ENCODE measurements around the gene IRX2.

The IRX2 gene

GRCh38 chr5:2721385-2722138 is 29.9 kb downstream of the IRX2 start:
- CTCF ChIA-PET, result no interaction called here
- no peak overlapping the region for H3K27ac Mint-ChIP-seq
- H3K4me1 Mint-ChIP-seq, result no peaks in the 10 kb centered on the region
- H3K27me3 Mint-ChIP-seq, result no peaks in the 10 kb centered on the region
- no peaks in the 10 kb centered on the region for H3K36me3 Mint-ChIP-seq
- no peaks in the 10 kb centered on the region for H3K9me3 Mint-ChIP-seq
- DNase-seq, result no peak
- H3K4me3 Mint-ChIP-seq, result no peak overlapping the region

DNA sequence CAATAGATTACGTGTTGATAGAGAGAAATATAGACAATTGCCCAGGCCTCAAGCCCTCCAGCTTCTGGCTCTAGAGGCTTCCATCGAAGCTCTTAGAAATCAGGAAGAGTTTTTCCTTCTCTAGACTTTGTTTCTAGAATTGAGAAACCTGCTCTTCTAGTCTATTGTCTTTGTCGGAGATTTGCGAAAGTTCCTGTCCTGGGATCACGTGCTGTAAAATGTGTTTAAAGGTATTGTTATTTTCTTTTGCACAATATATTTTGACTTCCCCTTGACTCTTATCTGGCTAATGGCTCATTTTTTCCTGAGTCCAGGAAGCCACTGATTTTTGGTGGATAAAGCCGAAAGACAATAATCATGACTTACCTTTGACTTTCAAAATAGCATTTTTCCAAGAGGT is 32.1 kb downstream of the IRX2 start:
- no peaks in the 10 kb centered on the region for H3K27me3 Mint-ChIP-seq
- CTCF ChIA-PET, result no interaction called here

GRCh38 chr5:2718115-2718514 is 33.4 kb downstream of the IRX2 start:
- H3K36me3 Mint-ChIP-seq, result no peaks in the 10 kb centered on the region
- CTCF ChIA-PET, result no interaction called here

More for the DNA sequence above, 32.1 kb downstream of the IRX2 start:
- H3K4me3 Mint-ChIP-seq, result no peak overlapping the region
- DNase-seq, result no peak
- no peaks in the 10 kb centered on the region for H3K36me3 Mint-ChIP-seq
- no peak overlapping the region for H3K27ac Mint-ChIP-seq
- H3K9me3 Mint-ChIP-seq, result no peaks in the 10 kb centered on the region
- H3K4me1 Mint-ChIP-seq, result no peaks in the 10 kb centered on the region

GRCh38 chr5:2715856-2716255 is 35.6 kb downstream of the IRX2 start:
- H3K36me3 Mint-ChIP-seq, result no peaks in the 10 kb centered on the region
- H3K4me3 Mint-ChIP-seq, result no peak overlapping the region
- H3K9me3 Mint-ChIP-seq, result no peaks in the 10 kb centered on the region
- no peaks in the 10 kb centered on the region for H3K4me1 Mint-ChIP-seq
- no peaks in the 10 kb centered on the region for H3K27me3 Mint-ChIP-seq
- DNase-seq, result no peak
- no peak overlapping the region for H3K27ac Mint-ChIP-seq
- CTCF ChIA-PET, result no interaction called here

More at GRCh38 chr5:2718115-2718514, 33.4 kb downstream of the IRX2 start:
- H3K27me3 Mint-ChIP-seq, result no peaks in the 10 kb centered on the region
- H3K27ac Mint-ChIP-seq, result no peak overlapping the region
- no peak overlapping the region for H3K4me3 Mint-ChIP-seq
- H3K9me3 Mint-ChIP-seq, result no peaks in the 10 kb centered on the region
- no peaks in the 10 kb centered on the region for H3K4me1 Mint-ChIP-seq
- no peak for DNase-seq

- Mint-ChIP-seq H3K4me1 (no peaks in the 10 kb centered on the region), H3K4me3 (no peak overlapping the region), H3K9me3 (no peaks in the 10 kb centered on the region), H3K27me3 (no peaks in the 10 kb centered on the region), H3K36me3 (no peaks in the 10 kb centered on the region), H3K27ac (no peak overlapping the region)
- DNase-seq, result no peak
- CTCF ChIA-PET, result no interaction called here
Observed at GRCh38 chr5:2714805-2715204, 36.7 kb downstream of the IRX2 start.

DNA sequence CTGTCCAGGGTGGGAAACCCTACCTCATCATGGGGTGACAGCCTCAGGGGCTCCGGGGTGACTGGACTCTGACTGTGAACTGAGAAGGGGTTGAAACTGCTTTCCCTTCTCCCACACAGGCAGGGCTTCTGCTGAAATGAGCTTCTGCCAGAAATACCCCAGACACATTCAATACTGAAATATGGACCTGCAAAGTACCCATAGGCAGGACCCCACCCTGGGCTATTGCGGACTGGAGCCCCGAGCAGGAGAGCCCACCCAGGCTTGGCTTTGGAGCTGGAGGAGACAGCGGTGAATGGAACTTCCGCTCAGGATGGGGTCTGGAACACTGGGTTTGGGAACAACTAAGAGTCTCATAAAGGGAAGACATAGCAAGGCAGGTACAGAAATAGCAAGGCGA is 37.5 kb downstream of the IRX2 start:
- Mint-ChIP-seq H3K4me1 (no peaks in the 10 kb centered on the region), H3K36me3 (no peaks in the 10 kb centered on the region), H3K4me3 (no peak overlapping the region), H3K9me3 (no peaks in the 10 kb centered on the region), H3K27me3 (no peaks in the 10 kb centered on the region), H3K27ac (no peak overlapping the region)
- no peak for DNase-seq
- CTCF ChIA-PET, result no interaction called here

DNA sequence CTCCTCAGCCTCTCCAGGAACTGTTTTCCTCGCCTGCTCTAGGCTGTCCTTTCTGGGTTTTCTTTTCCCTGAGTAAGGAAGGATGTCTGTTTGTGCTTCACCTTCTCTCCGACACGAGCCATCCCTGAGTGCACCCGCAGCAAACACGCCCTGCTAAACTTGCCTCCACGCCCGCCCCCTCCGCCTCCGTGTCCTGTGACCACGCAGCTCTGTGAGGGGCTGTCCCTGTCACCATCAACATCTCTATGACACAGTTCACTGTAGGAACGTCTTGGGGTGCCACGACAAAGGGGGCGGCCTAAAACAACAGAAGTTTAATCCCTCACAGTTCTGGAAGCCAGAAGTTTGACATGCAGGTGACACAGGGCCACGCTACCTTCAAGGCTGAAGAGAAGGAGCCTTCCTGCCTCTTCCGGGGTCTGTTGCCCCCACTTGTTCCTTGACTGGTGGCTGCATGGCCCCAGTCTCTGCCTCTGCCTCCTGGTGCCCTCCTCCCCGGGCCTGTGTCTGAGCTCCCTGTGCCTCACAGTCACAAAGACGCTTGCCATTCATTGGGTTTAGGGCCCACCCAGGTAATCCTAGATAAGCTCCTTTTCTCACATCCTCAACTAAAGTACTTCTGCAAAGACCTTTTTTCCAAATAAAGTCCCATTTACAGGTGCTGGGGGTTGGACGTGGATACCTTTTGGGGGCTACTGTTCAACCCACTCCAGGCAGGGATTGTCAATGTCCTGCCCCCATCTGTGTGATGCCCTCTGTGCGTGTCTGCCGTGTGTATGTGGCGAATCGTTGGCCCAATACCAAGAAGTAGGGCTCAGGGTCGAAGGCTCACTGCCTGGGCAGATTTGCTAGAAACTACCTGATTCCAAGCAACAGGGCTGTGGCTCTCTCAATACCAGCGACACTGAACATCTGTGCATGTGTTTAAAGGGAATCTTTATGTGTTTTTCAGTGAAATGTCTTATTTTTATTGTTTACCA is 39.7 kb downstream of the IRX2 start:
- Mint-ChIP-seq H3K9me3 (no peaks in the 10 kb centered on the region), H3K36me3 (no peaks in the 10 kb centered on the region)
- CTCF ChIA-PET, result no interaction called here

GRCh38 chr5:2710910-2711309 is 40.6 kb downstream of the IRX2 start:
- H3K27ac Mint-ChIP-seq, result no peak overlapping the region
- H3K27me3 Mint-ChIP-seq, result no peaks in the 10 kb centered on the region
- no peaks in the 10 kb centered on the region for H3K36me3 Mint-ChIP-seq
- H3K4me1 Mint-ChIP-seq, result no peaks in the 10 kb centered on the region
- no peak overlapping the region for H3K4me3 Mint-ChIP-seq
- no peak for DNase-seq
- H3K9me3 Mint-ChIP-seq, result no peaks in the 10 kb centered on the region
- CTCF ChIA-PET, result no interaction called here

More for the DNA sequence above, 39.7 kb downstream of the IRX2 start:
- no peak overlapping the region for H3K4me3 Mint-ChIP-seq
- H3K27ac Mint-ChIP-seq, result no peak overlapping the region
- H3K27me3 Mint-ChIP-seq, result no peaks in the 10 kb centered on the region
- no peaks in the 10 kb centered on the region for H3K4me1 Mint-ChIP-seq
- no peak for DNase-seq

DNA sequence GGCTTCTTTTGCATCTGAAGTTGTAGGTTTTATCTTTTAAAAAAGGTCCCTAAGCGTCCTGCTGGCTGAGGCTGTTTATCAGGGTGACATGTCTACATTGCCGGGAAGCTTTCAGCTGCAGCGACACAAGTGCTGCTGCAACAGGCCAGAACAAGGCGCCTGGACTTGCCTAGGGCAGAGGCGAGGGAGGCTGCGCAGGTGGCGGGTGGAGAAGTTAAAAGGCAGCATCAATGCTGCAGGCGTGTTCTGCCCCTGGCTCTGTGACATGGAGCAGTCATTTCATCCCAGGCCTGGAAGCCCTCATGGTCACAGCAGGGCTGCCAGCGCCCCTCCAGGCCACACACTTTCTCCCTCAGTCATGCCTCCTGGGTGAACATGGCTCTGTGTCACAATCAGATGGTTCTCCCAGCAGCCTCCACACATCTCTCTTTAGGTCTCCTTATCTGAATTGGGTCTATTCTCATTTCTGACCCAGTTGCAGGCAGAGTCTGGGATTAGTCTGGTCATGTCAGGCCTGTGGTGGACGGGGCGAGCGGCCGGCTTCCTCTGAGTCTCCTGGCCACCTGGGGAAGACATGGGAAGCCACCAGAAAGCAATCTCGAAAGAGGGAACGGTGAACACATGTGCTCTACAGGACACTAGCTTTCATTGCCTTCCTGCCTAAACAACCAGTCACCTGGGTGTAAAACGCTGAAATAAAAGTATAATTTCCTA is 41.3 kb downstream of the IRX2 start:
- DNase-seq, result no peak
- no peaks in the 10 kb centered on the region for H3K27me3 Mint-ChIP-seq
- CTCF ChIA-PET, result no interaction called here
- H3K27ac Mint-ChIP-seq, result no peak overlapping the region
- no peaks in the 10 kb centered on the region for H3K36me3 Mint-ChIP-seq
- H3K4me1 Mint-ChIP-seq, result no peaks in the 10 kb centered on the region
- no peak overlapping the region for H3K4me3 Mint-ChIP-seq
- no peaks in the 10 kb centered on the region for H3K9me3 Mint-ChIP-seq

DNA sequence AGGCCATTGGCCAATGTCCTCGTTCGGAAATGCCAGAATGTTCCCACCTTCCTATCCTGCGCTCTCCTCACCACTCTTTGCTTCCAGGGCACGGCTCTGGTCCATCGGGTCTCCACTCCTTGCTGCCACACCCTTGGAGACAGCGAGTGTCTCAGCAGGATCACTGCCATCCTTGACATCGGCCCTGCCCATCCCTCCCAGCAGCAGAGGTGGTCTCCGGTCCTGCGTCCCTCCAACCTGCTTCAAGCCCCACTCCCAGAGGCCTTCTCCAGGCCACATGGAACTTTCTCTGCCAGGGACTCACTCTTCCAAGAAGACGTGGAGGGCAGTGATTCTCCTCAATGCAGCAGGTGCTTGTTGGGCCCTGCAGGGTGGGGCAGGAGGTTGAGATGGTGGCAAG is 42.7 kb downstream of the IRX2 start:
- CTCF ChIA-PET, result no interaction called here
- no peak for DNase-seq
- Mint-ChIP-seq H3K27me3 (no peaks in the 10 kb centered on the region), H3K4me1 (no peaks in the 10 kb centered on the region), H3K27ac (no peak overlapping the region), H3K36me3 (no peaks in the 10 kb centered on the region), H3K9me3 (no peaks in the 10 kb centered on the region), H3K4me3 (no peak overlapping the region)

DNA sequence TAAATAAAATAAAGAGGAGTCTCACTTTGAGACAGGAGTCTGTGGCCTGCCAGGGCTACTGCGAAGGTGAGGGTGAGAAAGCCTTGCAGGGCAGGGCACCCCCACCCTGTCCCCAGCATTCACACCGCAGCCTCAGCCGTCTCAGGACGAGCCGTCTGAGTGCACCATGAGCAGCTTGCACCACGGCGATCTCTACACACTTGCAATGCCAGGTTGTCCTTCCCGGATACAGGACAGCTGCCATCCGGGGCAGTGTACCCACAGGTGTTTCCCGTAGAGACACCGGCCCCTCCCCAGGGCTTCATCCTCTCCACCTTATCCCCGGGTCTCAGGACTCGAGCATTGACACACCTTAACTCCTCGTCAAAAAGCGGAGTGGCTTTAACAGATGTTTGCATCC is 43.3 kb downstream of the IRX2 start:
- Mint-ChIP-seq H3K9me3 (no peaks in the 10 kb centered on the region), H3K27me3 (no peaks in the 10 kb centered on the region), H3K36me3 (no peaks in the 10 kb centered on the region), H3K27ac (no peak overlapping the region), H3K4me3 (no peak overlapping the region), H3K4me1 (no peaks in the 10 kb centered on the region)
- DNase-seq, result no peak
- CTCF ChIA-PET, result no interaction called here

DNA sequence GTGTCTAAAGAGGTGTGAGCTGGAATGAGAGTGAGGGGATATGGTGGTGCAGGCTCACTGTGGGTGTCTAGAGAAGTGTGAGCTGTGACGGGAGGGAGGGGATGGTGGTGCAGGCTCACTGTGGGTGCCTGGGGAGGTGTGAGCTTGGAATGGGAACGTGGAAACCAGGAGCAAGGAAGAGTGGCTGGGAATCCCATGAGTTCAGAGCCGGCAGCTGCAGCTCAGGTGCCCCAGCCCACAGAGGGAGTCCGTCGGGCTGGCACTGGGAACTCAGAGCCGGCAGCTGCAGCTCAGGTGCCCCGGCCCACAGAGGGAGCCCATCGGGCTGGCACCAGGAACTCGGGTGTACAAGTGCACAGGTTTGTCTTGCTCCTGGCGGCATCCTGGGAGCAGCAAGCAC is 45.6 kb downstream of the IRX2 start:
- no peaks in the 10 kb centered on the region for H3K27me3 Mint-ChIP-seq
- no peak overlapping the region for H3K4me3 Mint-ChIP-seq
- DNase-seq, result no peak
- CTCF ChIA-PET, result no interaction called here
- no peaks in the 10 kb centered on the region for H3K4me1 Mint-ChIP-seq
- no peaks in the 10 kb centered on the region for H3K36me3 Mint-ChIP-seq
- H3K27ac Mint-ChIP-seq, result no peak overlapping the region
- peaks cover 2% of the 10 kb centered on the region for H3K9me3 Mint-ChIP-seq

DNA sequence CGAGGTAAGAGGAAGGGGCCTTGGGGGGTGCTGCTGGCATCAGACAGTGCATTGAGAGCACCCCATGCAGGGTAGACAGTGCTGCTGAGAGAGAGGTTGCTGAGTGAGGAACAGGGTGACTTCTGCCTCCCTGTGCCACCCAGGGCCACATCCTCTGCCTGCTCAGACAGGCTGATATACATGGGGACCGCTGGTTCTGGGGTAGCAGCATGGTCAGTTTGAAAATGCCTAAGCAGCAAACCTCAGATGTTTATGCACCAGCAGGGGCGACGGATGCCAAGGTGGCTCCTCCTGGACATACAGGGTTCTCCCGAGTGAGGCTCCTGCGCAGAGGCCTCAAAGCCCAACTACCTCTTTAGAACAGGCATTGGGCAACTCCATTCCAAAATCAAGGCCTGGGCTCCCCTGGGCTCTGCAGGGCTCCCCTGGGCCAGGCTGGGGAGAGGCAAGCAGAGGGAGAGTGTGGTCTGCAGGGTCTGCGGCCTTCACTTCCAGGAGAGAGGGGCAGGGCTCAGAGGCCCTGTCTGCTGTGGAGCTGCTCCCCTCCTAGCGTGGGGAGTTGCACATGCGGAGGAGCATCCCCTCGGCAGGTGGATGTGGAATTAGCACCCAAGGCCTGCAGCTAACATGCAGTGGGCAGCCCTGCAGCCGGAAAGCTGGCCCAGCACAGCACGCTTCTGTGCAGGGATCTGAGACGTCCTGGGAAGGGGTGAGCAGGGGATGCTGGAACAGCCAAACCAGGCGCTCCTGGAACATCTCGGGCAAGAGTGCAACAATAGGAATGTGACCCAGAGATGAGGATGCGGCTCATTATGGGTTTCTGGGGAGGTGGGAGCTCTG is 46.5 kb downstream of the IRX2 start:
- CTCF ChIA-PET, result no interaction called here
- no peak for DNase-seq
- Mint-ChIP-seq H3K4me3 (no peak overlapping the region), H3K36me3 (no peaks in the 10 kb centered on the region), H3K9me3 (peaks cover 3% of the 10 kb centered on the region), H3K4me1 (no peaks in the 10 kb centered on the region), H3K27ac (no peak overlapping the region), H3K27me3 (no peaks in the 10 kb centered on the region)

GRCh38 chr5:2704111-2704510 is 47.4 kb downstream of the IRX2 start:
- no peaks in the 10 kb centered on the region for H3K4me1 Mint-ChIP-seq
- no peaks in the 10 kb centered on the region for H3K27me3 Mint-ChIP-seq
- H3K4me3 Mint-ChIP-seq, result no peak overlapping the region
- H3K9me3 Mint-ChIP-seq, result peaks cover 3% of the 10 kb centered on the region
- no peak overlapping the region for H3K27ac Mint-ChIP-seq
- no peaks in the 10 kb centered on the region for H3K36me3 Mint-ChIP-seq
- no peak for DNase-seq
- CTCF ChIA-PET, result no interaction called here
